ENCODE results near the gene SLC4A7.
"Not testable (repeated sequence)": the region's sequence is repeated elsewhere in the genome, so short reads cannot be mapped to it uniquely, and the experiment has no call there.

The SLC4A7 gene

DNA sequence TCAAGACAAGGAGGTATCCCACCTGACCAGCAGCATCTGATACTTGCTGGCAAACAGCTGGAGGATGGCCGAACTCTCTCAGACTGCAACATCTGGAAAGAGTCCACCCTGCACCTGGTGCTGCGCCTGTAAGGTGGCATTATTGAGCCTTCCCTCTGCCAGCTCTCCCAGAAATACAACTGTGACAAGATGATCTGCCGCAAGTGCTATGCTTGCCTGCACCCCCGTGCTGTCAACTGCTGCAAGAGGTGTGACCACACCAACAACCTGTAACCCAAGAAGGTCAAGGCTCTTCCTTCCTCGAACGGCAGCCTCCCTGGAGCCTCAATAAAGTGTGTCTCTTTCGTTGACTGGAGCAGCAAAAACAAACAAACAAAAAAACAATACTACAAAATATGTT, 2.2 kb upstream of the SLC4A7 start:
- no peak for DNase-seq (ENCODE audit: low spot score)

DNA sequence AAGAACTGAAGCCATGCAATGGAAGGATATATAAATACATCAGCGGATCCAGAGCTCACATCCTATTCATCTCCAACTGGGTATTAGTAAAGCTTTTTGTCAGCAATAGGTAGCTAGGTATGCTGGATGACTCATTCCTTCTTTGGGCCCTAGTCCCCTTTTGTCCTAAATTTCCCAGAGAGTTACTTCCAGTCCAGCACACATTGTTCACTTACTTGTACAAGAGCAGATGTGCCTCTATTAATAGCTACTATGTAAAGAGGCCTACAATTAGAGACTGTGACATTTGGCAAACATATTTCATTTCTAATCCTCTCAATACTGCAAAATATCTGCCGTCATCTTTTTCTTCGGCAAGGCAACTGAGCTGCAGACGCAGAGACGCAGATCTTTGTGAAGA, 1.7 kb upstream of the SLC4A7 start:
- no peak for DNase-seq (ENCODE audit: low spot score)

DNA sequence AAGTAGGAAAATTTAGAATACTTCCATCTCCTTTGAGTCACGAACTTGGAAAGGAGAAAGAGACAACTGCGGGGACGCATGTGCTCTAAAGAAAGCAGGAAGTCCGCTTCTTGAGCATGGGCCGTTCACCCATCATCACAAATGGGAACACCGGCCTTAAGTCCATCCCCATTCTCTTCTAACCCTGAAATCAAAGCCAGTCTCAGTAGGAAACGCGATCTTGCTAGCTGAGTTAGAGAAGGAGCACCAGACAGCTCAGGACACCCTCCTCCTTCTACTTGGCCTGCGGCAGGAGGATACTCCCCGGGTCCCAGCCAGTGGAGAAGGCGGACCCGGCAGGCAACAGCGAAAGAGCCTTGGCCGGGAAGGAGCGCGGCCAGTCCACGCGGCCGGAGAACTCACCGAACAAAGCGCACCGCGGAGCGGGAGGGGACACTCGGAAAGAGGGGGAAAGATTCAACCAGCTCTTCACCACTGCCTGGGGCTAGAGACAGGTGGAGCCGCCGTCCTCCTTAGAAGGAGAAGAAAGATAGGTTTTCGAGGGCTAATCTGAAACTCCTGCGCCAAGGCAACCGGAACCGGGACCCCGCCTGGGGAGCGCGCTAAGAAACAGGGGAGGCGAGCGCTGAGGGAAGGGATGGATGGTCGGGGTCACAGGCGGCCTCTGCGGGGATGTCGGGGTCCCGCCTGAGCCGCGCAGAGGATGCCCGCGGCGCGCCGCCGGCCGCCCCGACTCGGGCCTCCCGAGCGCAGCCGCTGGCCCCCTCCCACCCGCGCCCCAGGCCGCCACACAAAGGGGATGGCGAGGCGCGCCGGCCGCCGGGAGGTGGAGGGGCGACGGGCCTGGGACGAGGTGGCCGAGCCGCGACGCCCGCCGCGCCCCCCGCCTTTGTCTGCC, 818 bp downstream of the SLC4A7 start:
- DNase-seq (ENCODE audit: low spot score): peak; percentile 47

- no peak for DNase-seq (ENCODE audit: low spot score)
These were observed 4.2 kb downstream of the SLC4A7 start for GRCh38 chr3:27479806-27480543.

DNA sequence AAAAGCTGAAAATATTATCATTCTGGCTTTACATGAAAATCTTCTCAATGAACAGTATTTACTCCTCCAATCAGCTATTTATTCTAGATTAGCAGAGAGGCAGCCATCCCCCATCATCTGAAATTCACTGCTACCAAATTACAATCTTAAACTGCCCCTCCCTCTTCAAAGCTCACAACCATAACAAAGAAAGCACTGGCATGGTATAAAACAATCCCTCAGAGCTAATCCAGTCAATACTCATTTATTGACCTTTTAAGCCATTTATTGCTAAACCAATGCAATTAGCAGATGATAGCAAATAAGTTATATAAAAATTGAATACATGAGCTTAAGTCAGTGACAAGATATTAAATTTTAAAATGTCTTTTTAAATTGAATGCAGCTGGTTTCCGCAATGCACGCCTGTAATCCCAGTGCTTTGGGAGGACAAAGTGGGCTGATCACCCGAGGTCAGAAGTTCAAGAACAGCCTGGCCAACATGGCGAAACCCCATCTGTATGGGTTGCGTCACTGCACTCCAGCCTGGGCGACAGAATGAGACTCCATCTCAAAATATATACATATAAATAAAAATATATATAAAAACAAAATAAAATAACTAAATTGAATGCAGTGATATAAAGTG, 12.1 kb downstream of the SLC4A7 start:
- no peak for DNase-seq (ENCODE audit: low spot score)

GRCh38 chr3:27468283-27468886, 15.8 kb downstream of the SLC4A7 start:
- no peak for DNase-seq (ENCODE audit: low spot score)

- DNase-seq (ENCODE audit: low spot score): peak; percentile 45
These were observed 16.6 kb downstream of the SLC4A7 start for GRCh38 chr3:27467545-27467944.

GRCh38 chr3:27464646-27465045, 19.5 kb downstream of the SLC4A7 start:
- no peak for DNase-seq (ENCODE audit: low spot score)

- no peak for DNase-seq (ENCODE audit: low spot score)
These were observed 22.0 kb downstream of the SLC4A7 start for GRCh38 chr3:27462228-27462627.

DNA sequence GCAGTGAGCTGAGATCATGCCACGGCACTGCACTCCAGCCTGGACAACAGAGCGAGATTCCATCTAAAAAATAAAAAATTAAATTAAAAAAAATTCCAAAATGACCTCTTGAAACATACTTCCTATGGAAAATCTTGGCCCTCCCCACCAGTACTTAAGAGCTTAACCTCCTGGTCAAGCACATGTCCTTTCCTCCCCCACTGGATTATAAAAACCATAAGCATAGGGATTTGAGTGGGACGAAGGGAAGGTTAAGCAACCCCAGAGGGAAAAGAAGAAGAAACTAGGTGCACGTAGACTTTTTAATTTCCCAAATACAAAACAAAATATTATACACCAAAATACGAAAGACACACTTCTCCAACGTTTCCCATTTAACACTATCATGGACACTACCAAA, 25.3 kb downstream of the SLC4A7 start:
- DNase-seq (ENCODE audit: low spot score): no peak

- no peak for DNase-seq (ENCODE audit: low spot score)
These were observed 27.6 kb downstream of the SLC4A7 start for GRCh38 chr3:27456554-27456953.

- no peak for DNase-seq (ENCODE audit: low spot score)
These were observed 29.3 kb downstream of the SLC4A7 start for GRCh38 chr3:27454914-27455313.

- DNase-seq (ENCODE audit: low spot score): no peak
These were observed 29.7 kb downstream of the SLC4A7 start for GRCh38 chr3:27454461-27454860.

DNA sequence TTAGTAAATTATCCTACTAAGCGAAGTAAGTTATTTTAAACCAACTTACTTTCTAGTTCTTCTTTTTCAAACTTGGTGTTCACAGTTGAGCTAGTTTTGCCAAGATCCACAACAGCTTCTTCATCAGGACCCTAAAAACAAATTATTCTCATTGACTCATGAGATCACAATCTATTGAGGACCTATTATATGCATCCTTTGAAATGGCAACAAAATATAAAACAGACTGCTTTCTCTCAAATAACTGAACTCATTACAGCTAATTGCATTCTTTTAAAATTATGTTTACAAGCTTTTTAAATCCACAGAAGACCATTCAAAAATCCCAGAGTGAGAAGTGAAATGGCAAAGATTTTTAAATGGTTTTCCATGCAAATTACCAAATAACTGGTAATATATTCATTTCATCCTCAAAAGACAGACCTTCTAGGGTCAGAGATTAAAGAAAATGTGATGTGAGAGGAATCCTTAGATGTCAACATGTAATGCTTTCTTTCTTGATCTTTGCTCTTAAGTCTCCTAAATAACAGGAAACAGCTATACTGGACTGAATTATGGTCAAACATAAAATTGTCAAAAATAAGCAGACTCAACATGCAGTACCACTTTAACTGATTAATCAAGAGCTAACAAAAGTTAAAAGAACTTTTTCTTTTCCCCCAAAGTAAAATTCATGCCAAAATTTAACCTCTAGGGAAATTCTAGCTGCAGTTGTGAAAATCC, 31.7 kb downstream of the SLC4A7 start:
- DNase-seq (ENCODE audit: low spot score): no peak

GRCh38 chr3:27451842-27452241, 32.3 kb downstream of the SLC4A7 start:
- no peak for DNase-seq (ENCODE audit: low spot score)

GRCh38 chr3:27451251-27451650, 32.9 kb downstream of the SLC4A7 start:
- DNase-seq (ENCODE audit: low spot score): no peak

- no peak for DNase-seq (ENCODE audit: low spot score)
These were observed 34.5 kb downstream of the SLC4A7 start for GRCh38 chr3:27449530-27450150.

DNA sequence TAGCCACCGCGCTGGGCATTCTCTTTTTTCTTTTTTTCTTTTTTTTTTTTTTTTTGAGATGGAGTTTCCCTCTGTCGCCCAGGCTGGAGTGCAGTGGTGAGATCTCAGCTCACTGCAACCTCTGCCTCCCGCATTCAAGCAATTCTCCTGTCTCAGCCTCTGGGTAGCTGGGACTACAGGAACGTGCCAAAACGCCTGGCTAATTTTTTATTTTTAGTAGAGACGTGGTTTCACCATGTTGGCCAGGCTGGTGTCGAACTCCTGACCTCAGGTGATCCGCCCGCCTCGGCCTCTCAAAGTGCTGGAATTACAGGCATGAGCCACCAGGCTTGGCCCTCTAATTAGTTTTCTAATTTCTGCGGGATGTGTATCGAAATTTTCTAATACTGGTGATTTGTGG, 41.2 kb downstream of the SLC4A7 start:
- not testable (repeated sequence) for DNase-seq (ENCODE audit: low spot score)

DNA sequence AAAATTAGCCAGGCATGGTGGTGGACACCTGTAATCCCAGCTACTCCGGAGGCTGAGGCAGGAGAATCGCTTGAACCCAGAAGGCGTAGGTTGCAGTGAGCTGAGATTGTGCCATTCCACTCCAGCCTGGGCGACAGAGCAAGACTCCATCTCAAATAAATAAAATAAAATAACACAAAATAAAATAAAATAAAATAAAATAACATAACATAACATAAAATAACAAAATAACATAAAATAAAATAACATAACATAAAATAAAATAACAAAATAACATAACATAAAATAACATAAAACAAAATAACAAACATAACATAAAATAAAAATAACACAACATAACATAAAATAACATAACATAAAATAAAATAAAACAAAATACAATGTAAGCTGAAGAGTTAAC, 45.8 kb downstream of the SLC4A7 start:
- DNase-seq (ENCODE audit: low spot score): not testable (repeated sequence)

- peak; percentile 66 for DNase-seq (ENCODE audit: low spot score)
These were observed 53.1 kb downstream of the SLC4A7 start for GRCh38 chr3:27431116-27431515.

GRCh38 chr3:27429909-27430308, 54.3 kb downstream of the SLC4A7 start:
- no peak for DNase-seq (ENCODE audit: low spot score)
